ENCODE measurements around the gene RAI1. TPM values are rescaled to one million over a fixed set of nuclear protein-coding genes. Genes with fewer than 3 reads are reported as not detected.

Gene RAI1
- total RNA-seq, 1 donor from 2014 or later, result 46.2 TPM

DNA sequence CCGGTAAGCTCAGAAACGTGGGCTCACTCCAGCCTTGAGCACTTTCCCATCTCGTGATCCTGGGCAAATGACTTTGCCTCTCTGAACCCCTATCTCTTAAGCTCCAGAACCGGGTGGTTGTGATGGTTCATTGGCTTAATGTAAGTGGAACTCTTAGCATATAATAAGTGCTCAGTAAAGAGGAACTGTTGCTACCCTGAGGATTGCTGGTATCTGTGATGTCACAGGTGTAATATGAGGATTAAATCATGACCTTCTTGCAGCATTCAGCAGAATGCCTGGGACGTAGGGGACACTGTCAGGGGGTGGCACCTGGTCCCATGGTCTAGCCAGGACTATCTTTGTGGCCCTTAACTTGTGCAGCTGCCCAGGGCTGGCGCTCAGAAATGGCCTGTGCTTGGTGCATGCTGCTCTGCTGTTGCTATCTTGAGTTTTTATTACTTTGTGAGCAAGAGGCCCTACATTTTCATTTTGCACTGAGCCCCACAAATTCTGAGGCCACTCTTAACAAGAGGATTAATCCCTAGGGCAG is 86.7 kb downstream of the RAI1 start:
- Mint-ChIP-seq H3K4me1 (ENCODE audit: unreplicated experiment) (peaks cover 21% of the 10 kb centered on the region), H3K4me3 (ENCODE audit: unreplicated experiment) (no peak overlapping the region), H3K27ac (ENCODE audit: unreplicated experiment) (no peak overlapping the region), H3K27me3 (ENCODE audit: unreplicated experiment) (peaks cover 8% of the 10 kb centered on the region), H3K36me3 (ENCODE audit: low read depth, unreplicated experiment) (peaks cover 5% of the 10 kb centered on the region), H3K9me3 (ENCODE audit: unreplicated experiment) (no peaks in the 10 kb centered on the region)
- TF ChIP-seq CTCF (IDR thresholded peaks at IDR 0.05; ENCODE audit: unreplicated experiment), result no peak
- no peak for DNase-seq (ENCODE audit: low spot score)

GRCh38 chr17:17768424-17769088 is 87.3 kb downstream of the RAI1 start:
- no peak overlapping the region for H3K27ac Mint-ChIP-seq (ENCODE audit: unreplicated experiment)
- DNase-seq (ENCODE audit: low spot score), result no peak
- H3K9me3 Mint-ChIP-seq (ENCODE audit: unreplicated experiment), result no peaks in the 10 kb centered on the region
- peaks cover 18% of the 10 kb centered on the region for H3K4me1 Mint-ChIP-seq (ENCODE audit: unreplicated experiment)
- no peak for TF ChIP-seq CTCF (IDR thresholded peaks at IDR 0.05; ENCODE audit: unreplicated experiment)
- H3K4me3 Mint-ChIP-seq (ENCODE audit: unreplicated experiment), result no peak overlapping the region
- H3K36me3 Mint-ChIP-seq (ENCODE audit: low read depth, unreplicated experiment), result peaks cover 5% of the 10 kb centered on the region
- H3K27me3 Mint-ChIP-seq (ENCODE audit: unreplicated experiment), result peaks cover 8% of the 10 kb centered on the region

DNA sequence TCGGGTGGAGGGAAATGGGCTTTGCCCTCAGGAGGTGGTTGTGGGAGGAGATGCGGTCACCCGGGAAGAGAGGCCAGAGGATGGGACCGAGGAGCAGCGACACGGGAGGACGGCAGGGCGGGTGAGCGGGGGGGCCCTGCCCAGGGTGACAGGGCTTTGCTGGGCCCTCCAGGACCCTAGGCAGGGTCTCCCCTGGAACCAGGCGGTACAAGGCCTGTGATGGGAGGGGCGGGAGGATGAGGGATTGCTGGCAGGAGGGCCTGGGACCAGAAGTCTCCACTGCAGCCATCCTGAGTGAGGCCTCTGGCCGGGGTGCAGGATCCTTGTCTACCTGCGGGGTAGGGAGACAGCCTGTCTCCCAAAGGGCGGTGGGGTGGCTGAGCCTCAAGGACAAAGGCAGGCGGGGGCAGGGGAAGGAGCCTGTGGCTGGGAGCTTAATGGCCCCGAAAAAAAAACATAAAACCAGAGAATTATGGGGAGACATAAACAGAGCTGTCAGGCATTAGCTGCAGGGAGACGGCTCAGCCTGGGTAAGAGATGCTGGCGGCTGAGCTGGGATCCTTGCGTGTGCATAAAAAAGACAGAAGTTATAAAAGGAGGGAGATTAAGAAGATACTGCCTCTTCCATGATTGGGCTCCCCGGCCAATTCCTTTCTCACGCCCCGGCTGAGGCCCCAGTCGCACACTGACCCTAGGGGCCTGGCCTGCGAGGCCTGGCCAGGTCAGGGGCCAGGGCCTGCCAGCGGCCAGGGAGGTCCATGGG is 88.8 kb downstream of the RAI1 start:
- Mint-ChIP-seq H3K36me3 (ENCODE audit: low read depth, unreplicated experiment) (peaks cover 5% of the 10 kb centered on the region), H3K4me3 (ENCODE audit: unreplicated experiment) (no peak overlapping the region), H3K27me3 (ENCODE audit: unreplicated experiment) (peaks cover 7% of the 10 kb centered on the region), H3K9me3 (ENCODE audit: unreplicated experiment) (no peaks in the 10 kb centered on the region), H3K27ac (ENCODE audit: unreplicated experiment) (no peak overlapping the region), H3K4me1 (ENCODE audit: unreplicated experiment) (peaks cover 10% of the 10 kb centered on the region)
- no peak for TF ChIP-seq CTCF (IDR thresholded peaks at IDR 0.05; ENCODE audit: unreplicated experiment)
- no peak for DNase-seq (ENCODE audit: low spot score)

- Mint-ChIP-seq H3K9me3 (ENCODE audit: unreplicated experiment) (no peaks in the 10 kb centered on the region), H3K4me3 (ENCODE audit: unreplicated experiment) (no peak overlapping the region), H3K36me3 (ENCODE audit: low read depth, unreplicated experiment) (peaks cover 5% of the 10 kb centered on the region), H3K27ac (ENCODE audit: unreplicated experiment) (no peak overlapping the region), H3K27me3 (ENCODE audit: unreplicated experiment) (peaks cover 7% of the 10 kb centered on the region), H3K4me1 (ENCODE audit: unreplicated experiment) (peaks cover 10% of the 10 kb centered on the region)
- no peak for DNase-seq (ENCODE audit: low spot score)
- no peak for TF ChIP-seq CTCF (IDR thresholded peaks at IDR 0.05; ENCODE audit: unreplicated experiment)
Observed at GRCh38 chr17:17770632-17771044, 89.4 kb downstream of the RAI1 start.

All from endothelial cell (in vitro differentiated cells).